Kidney epithelial cell (primary cell): Measurements from ENCODE around the gene APBB2. TPM values are rescaled to one million over a fixed set of nuclear protein-coding genes. Genes with fewer than 3 reads are reported as not detected.

Experiments used
- DNase-seq: peaks from one replicate; pipeline ENCODE4 v3.0.0-alpha.2; 2010; ENCODE audit warnings: low read depth
- H3K27me3 ChIP-seq: 2 replicates; pipeline ENCODE4 v1.6.0; 2011; ENCODE audit warnings: low read length; ENCODE audit not compliant: control insufficient read depth, insufficient read depth
- H3K36me3 ChIP-seq: 2 replicates; pipeline ENCODE4 v1.5.1; 2011; ENCODE audit warnings: low read length; ENCODE audit not compliant: control insufficient read depth, insufficient read depth
- H3K4me3 ChIP-seq: 2 replicates; pipeline ENCODE4 v1.5.1; 2011; ENCODE audit warnings: low read depth, mild to moderate bottlenecking, control low read depth, low read length
- total RNA-seq: library from RNA; depleted of rRNA; stranded (reverse); fragments of >200 nt; gene quantifications from 2 replicates; pipeline ENCODE4 v1.2.3, GENCODE V29; 2015
- TF ChIP-seq, protein P1 (sequence below): IDR thresholded peaks from 2 replicates; pipeline ENCODE4 v1.5.1; 2011; ENCODE audit warnings: mild to moderate bottlenecking, moderate library complexity, low read length, control low read depth, inconsistent platforms; ENCODE audit not compliant: insufficient read depth, poor library complexity, severe bottlenecking

Gene APBB2
- total RNA-seq, 1 donor from 2014 or later = 52.0 TPM

GRCh38 chr4:41257257-41257901 lies 43.0 kb upstream of the APBB2 start:
- H3K4me3 ChIP-seq = peak overlapping the region; percentile 96
- no peak for DNase-seq
- TF ChIP-seq, protein P1, sequence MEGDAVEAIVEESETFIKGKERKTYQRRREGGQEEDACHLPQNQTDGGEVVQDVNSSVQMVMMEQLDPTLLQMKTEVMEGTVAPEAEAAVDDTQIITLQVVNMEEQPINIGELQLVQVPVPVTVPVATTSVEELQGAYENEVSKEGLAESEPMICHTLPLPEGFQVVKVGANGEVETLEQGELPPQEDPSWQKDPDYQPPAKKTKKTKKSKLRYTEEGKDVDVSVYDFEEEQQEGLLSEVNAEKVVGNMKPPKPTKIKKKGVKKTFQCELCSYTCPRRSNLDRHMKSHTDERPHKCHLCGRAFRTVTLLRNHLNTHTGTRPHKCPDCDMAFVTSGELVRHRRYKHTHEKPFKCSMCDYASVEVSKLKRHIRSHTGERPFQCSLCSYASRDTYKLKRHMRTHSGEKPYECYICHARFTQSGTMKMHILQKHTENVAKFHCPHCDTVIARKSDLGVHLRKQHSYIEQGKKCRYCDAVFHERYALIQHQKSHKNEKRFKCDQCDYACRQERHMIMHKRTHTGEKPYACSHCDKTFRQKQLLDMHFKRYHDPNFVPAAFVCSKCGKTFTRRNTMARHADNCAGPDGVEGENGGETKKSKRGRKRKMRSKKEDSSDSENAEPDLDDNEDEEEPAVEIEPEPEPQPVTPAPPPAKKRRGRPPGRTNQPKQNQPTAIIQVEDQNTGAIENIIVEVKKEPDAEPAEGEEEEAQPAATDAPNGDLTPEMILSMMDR = no peak
- H3K27me3 ChIP-seq = no peaks in the 10 kb centered on the region
- H3K36me3 ChIP-seq = peaks cover 3% of the 10 kb centered on the region

GRCh38 chr4:41256740-41257256 lies 42.5 kb upstream of the APBB2 start, which contains the start of gene UCHL1:
UCHL1 (plus strand) TSS chr4:41256928; CDS start chr4:41256977, 49 bp downstream.
- Histone ChIP-seq H3K27me3 (no peaks in the 10 kb centered on the region), H3K36me3 (peaks cover 3% of the 10 kb centered on the region), H3K4me3 (peak within 1 kb of the TSS; percentile 96)
- peak; percentile 56 for DNase-seq
- TF ChIP-seq, protein P1 = no peak

DNA sequence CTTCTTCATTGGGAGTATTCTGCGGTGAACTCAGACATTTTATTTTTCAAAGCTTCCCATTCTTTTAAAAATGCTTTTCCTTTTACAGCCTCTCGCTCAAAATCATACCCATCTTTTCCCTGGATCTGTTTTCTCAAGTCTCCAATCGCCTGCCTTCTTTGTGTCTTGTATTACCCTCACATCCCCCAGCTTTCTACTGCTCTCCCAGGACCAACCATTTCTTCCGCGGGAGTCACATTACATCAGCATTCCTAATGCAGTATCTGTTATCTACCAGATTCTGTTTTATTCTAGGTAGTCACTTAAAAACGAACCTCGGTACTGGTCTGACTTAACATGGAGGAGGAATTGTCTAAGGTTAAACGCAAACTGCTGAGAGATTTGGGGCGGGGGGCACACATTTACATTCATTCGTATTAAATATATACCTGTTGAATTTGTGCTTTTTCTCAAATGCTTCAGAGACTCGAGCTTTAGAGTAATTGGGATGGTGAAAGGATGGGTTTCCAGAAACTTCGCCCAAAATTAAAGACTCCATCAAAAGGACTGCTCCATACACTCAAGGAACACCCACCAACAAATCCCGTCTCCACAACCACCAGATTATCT lies 41.9 kb upstream of the APBB2 start:
- Histone ChIP-seq H3K4me3 (peak overlapping the region; percentile 96), H3K36me3 (peaks cover 3% of the 10 kb centered on the region), H3K27me3 (no peaks in the 10 kb centered on the region)
- DNase-seq = no peak
- TF ChIP-seq, protein P1 = no peak

- Histone ChIP-seq H3K4me3 (no peak overlapping the region), H3K36me3 (no peaks in the 10 kb centered on the region), H3K27me3 (no peaks in the 10 kb centered on the region)
- TF ChIP-seq, protein P1 = no peak
- DNase-seq = no peak
These were observed 31.6 kb upstream of the APBB2 start for GRCh38 chr4:41245983-41246382.

DNA sequence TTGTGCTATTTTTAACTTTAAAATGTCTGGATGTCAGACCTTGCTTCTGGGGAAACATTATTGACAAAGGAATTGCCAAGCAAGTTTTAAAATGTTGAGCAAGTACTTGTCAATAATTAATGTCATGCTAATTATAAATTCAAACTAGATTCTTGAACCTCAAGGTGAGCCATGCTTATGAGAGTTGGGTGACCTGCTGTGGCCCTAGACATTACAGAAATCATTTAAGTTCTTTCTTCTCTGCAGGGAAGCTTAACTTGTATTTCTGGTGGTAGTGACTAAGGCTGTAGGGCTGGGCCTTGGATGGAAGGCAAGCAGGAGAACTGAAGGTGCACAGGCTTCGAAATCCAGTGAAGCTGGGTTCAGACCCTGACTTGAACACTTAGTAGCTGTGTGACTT lies 27.6 kb upstream of the APBB2 start:
- no peak overlapping the region for H3K4me3 ChIP-seq
- no peaks in the 10 kb centered on the region for H3K36me3 ChIP-seq
- no peaks in the 10 kb centered on the region for H3K27me3 ChIP-seq
- TF ChIP-seq, protein P1 = no peak
- DNase-seq = no peak
